Activated T-helper 1 cell treated with anti-CD3 and anti-CD28 coated beads, Interleukin-12 subunit alpha, Interleukin-12 subunit beta, Interleukin-2, Interleukin-4 antibody, amounts not matched to agents 30 ng/mL and 10 ng/mL and 1 ng/mL, durations not matched to agents 14 hours and 24 hours and 36 hours (primary cell): ENCODE results near the gene PIMREG. TPM values are rescaled to one million over a fixed set of nuclear protein-coding genes. Genes with fewer than 3 reads are reported as not detected.

ENCODE experiments used
- DNase-seq: peaks from one replicate; pipeline ENCODE4 v3.0.0; 2021; ENCODE audit warnings: low spot score
- H3K27ac Mint-ChIP-seq: one replicate; pipeline ENCODE4 v1.8.0; 2021; ENCODE audit warnings: mild to moderate bottlenecking, mixed read lengths
- H3K27me3 Mint-ChIP-seq: one replicate; pipeline ENCODE4 v1.8.0; 2022; ENCODE audit warnings: mild to moderate bottlenecking, moderate library complexity, mixed read lengths; ENCODE audit not compliant: insufficient read depth
- H3K36me3 Mint-ChIP-seq: one replicate; pipeline ENCODE4 v1.8.0; 2021; ENCODE audit warnings: low read depth, mixed read lengths
- H3K4me1 Mint-ChIP-seq: one replicate; pipeline ENCODE4 v1.8.0; 2021; ENCODE audit warnings: low read depth, mixed read lengths
- H3K4me3 Mint-ChIP-seq: one replicate; pipeline ENCODE4 v1.8.0; 2021; ENCODE audit warnings: mild to moderate bottlenecking, moderate library complexity, mixed read lengths
- H3K9me3 Mint-ChIP-seq: one replicate; pipeline ENCODE4 v1.8.0; 2021; ENCODE audit warnings: mixed read lengths
- intact Hi-C: fragments of 100-400 bp; cut with micrococcal nuclease; formaldehyde crosslinking; loops from one replicate; pipeline ENCODE4 v1.15.1; 2024
- total RNA-seq: library from RNA; stranded (reverse); gene quantifications from 2 replicates; pipeline ENCODE4 v1.2.3, GENCODE V29; 2022

The PIMREG gene, protein sequence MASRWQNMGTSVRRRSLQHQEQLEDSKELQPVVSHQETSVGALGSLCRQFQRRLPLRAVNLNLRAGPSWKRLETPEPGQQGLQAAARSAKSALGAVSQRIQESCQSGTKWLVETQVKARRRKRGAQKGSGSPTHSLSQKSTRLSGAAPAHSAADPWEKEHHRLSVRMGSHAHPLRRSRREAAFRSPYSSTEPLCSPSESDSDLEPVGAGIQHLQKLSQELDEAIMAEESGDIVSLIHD
- 6.8 and 8.0 TPM in 2 replicates for total RNA-seq

DNA sequence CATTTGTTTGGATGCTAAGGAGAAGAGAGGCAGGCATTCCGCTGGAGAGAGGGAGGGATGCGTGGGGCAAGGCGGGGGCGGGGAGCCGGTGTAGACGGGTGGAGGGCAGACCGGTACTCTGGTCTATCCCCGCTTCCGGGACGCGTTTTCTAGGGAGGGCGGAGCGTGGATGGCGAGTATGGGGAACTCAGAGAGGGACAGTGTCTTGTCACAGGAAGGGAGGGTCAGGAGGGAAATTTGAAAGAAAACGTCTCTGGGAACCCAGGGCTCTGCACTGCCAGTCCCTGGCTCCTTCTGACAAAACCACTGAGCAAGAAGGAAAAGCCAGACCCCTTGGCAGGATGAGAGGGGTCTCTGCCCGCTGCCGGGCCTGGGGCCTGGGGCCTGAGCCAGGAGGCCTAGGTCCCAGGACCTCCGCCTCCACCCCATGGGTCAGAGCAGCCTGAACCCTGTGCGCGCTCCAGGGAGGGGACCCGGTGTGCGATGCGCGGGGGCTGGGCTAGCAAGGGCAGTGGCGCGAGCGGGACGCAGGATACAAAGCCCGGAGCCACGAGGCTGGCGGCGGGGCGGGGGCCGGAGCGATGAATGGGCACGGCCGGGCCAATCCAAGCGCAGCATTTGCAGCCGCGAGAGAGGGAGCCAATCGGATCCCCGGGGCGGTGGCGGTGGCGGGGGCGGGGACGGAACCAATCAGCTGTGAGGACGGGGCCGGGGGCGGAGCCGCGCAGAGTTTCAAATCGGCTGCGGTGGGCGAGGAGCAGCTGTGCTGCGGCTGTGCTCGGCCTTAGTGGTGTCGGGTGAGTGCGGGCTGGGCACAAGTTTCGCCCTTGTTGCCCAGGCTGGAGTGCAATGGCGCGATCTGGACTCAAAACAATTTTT lies at the start of gene PIMREG:
TSS of gene PIMREG (plus strand) at position 764 of the 879 bp plus-strand sequence. CDS start 656 bp downstream, outside the sequence.
- peak; percentile 91 for DNase-seq
- peaks cover 14% of the 10 kb centered on the region for H3K4me1 Mint-ChIP-seq
- intact Hi-C loops: loop anchor here (1.0 to 10.0 kb wide), 4 partner anchors 17 to 958 kb away; partner anchors contain the start of genes DERL2, KIAA0753, MIS12 and TMEM256
- H3K27me3 Mint-ChIP-seq: peaks cover 32% of the 10 kb centered on the region
- H3K4me3 Mint-ChIP-seq: peak within 1 kb of the TSS; percentile 95
- H3K36me3 Mint-ChIP-seq: peaks cover 5% of the 10 kb centered on the region
- no peaks in the 10 kb centered on the region for H3K9me3 Mint-ChIP-seq
- H3K27ac Mint-ChIP-seq: peak within 1 kb of the TSS; percentile 97

DNA sequence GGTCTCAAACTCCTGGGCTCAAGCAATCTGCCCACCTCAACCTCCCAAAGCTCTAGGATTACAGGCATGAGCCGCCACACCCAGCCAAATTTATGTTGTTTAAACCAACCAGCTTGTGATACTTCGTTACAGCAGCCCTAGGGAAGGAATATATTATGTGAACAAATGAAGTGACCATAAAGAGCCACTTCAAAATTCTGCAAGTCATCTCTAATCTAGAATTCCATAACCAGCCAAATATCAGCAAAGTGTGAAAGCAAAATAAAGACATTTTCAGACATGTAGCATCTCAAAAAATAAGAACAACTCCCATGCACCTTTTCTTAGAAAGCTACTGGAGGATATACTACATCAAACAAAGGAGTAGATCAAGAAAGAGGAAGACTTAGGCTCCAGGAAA lies 45.3 kb upstream of the PIMREG start:
- H3K27ac Mint-ChIP-seq: no peak overlapping the region
- H3K36me3 Mint-ChIP-seq: no peaks in the 10 kb centered on the region
- H3K4me3 Mint-ChIP-seq: no peak overlapping the region
- no peaks in the 10 kb centered on the region for H3K4me1 Mint-ChIP-seq
- peaks cover 2% of the 10 kb centered on the region for H3K9me3 Mint-ChIP-seq
- DNase-seq: no peak
- intact Hi-C loops: no loop called here
- no peaks in the 10 kb centered on the region for H3K27me3 Mint-ChIP-seq

DNA sequence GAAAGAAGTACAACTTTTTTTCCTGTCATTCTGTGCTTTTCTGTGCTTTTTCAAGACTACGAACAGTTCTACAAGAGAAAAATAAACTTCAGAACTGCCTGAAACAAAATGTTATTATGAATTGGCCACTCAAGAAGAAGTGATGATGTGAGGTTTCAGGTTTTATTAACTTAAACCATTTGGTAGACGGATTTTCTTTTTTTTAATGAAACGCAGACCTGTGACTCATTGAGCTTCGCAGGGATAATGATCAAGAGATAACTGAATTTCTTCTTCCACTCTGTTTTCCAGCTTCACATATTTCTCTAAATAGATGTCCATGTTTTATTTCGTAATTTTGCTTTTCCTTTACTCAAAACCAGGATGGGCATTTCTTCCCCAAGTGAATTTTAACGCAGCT lies 42.0 kb upstream of the PIMREG start:
- intact Hi-C loops: no loop called here

DNA sequence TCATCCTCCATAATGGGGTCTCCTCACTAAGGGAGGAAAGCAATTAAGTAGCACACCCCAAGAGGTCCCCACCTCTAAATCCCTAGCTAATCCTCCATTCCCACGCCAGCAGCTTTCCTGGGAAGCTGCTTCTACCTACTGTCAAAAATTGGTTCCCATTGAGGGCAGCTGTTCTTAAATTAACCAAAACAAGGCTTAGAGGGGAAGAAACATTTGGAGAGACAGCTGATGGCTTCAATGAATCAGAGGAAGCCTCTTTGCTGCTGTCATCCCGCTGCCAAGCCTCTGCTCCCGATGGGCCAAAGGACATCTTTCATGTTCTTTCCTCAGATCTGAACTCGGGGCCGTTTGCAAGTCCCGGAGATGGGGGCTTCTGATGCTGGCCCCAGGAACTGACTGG lies 36.0 kb upstream of the PIMREG start:
- no peak for DNase-seq
- H3K4me3 Mint-ChIP-seq: no peak overlapping the region
- no peaks in the 10 kb centered on the region for H3K36me3 Mint-ChIP-seq
- intact Hi-C loops: no loop called here
- H3K9me3 Mint-ChIP-seq: no peaks in the 10 kb centered on the region
- H3K4me1 Mint-ChIP-seq: no peaks in the 10 kb centered on the region
- peaks cover 14% of the 10 kb centered on the region for H3K27me3 Mint-ChIP-seq
- H3K27ac Mint-ChIP-seq: no peak overlapping the region

More for the DNA sequence above, 42.0 kb upstream of the PIMREG start:
- Mint-ChIP-seq H3K27ac (no peak overlapping the region), H3K4me3 (no peak overlapping the region), H3K27me3 (peaks cover 2% of the 10 kb centered on the region), H3K4me1 (no peaks in the 10 kb centered on the region), H3K9me3 (peaks cover 2% of the 10 kb centered on the region), H3K36me3 (no peaks in the 10 kb centered on the region)
- no peak for DNase-seq

DNA sequence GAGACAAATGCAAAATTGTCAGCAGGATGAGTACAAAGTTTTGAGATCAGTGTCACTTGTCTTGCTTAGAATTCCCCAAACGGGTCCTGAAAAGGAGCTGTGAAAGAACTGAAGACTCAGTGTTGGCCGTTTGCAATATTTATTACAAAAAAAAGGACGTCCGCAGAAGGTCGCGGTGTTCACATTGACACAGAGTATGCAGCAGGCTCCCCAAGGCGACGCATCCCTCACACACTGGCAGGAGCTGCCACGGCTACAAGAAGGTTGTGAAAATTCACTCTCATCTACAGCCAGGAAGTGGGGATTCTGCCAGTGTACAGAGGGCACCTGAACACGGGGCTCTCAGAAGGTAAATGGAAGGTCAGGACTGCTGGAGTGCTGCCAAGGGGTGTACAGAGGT lies 35.5 kb upstream of the PIMREG start:
- Mint-ChIP-seq H3K9me3 (no peaks in the 10 kb centered on the region), H3K4me1 (no peaks in the 10 kb centered on the region), H3K27ac (no peak overlapping the region), H3K36me3 (no peaks in the 10 kb centered on the region), H3K27me3 (peaks cover 15% of the 10 kb centered on the region), H3K4me3 (no peak overlapping the region)
- no peak for DNase-seq
- intact Hi-C loops: no loop called here

DNA sequence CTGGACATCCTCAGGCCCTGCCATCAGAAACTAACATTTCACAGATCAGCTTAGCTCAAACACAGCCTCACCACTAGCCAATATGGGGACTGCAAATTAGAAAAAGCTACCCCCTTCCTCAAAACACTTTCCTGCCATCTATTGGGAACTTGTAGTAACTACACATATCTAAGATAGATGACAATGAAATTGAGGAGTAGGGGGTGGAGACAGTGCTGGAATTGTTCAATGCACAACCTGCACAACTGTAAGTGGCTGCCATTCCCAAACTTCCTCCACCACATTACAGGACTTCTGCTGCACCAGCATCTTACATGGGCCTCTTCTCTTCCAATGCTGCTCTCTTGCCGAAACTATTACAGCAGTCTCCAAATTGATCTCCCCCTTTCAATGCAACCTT lies 31.2 kb upstream of the PIMREG start:
- no peak overlapping the region for H3K27ac Mint-ChIP-seq
- intact Hi-C loops: no loop called here
- H3K4me1 Mint-ChIP-seq: no peaks in the 10 kb centered on the region
- DNase-seq: no peak
- H3K27me3 Mint-ChIP-seq: peaks cover 20% of the 10 kb centered on the region
- no peaks in the 10 kb centered on the region for H3K36me3 Mint-ChIP-seq
- H3K9me3 Mint-ChIP-seq: no peaks in the 10 kb centered on the region
- no peak overlapping the region for H3K4me3 Mint-ChIP-seq

DNA sequence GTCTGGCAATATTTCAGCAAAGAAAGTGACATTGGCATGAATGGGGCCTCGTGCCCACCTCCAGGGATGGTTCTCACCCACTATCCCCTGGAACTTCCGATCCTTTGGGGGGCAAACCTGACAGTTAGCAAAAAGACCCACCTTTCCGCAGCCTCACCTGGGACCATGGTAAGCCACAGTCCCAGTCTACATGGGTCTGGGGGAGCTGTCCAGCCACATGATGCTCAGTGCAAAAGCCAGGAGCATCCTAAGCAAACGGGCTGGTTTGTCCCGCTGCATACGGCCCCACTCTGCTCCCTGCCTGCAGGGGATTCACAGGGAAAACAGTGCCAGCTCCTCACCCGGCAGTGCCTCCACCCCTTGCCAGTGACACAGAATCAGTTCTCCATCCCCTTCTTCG lies 28.6 kb upstream of the PIMREG start:
- peaks cover 23% of the 10 kb centered on the region for H3K27me3 Mint-ChIP-seq
- intact Hi-C loops: no loop called here
- H3K36me3 Mint-ChIP-seq: no peaks in the 10 kb centered on the region
- no peaks in the 10 kb centered on the region for H3K9me3 Mint-ChIP-seq
- H3K27ac Mint-ChIP-seq: no peak overlapping the region
- DNase-seq: no peak
- H3K4me1 Mint-ChIP-seq: no peaks in the 10 kb centered on the region
- H3K4me3 Mint-ChIP-seq: no peak overlapping the region

DNA sequence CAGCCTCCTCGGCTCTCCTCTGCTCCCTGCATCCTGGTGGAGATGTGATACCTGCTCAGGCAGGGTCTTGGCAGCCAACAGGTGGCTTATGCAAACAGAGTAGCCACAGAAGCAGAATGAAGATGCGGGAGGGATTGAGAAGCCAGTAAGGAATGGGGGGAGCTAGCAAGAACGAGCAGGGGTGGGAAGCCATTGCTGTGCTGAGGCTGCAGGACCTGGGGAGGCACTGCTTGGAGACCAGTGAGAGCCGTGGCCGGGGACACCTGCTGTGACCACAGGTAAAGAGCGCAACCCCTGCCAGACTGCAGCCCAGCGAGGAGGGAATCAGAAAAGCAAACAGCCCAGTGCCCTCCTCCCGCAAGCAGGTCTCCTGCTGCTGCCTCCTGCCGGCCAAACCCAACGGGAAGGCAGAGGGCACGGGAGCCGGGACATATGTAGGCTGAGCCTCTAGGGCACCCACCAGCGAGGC lies 24.0 kb upstream of the PIMREG start:
- Mint-ChIP-seq H3K4me3 (no peak overlapping the region), H3K27me3 (peaks cover 41% of the 10 kb centered on the region), H3K4me1 (no peaks in the 10 kb centered on the region), H3K9me3 (no peaks in the 10 kb centered on the region), H3K36me3 (no peaks in the 10 kb centered on the region), H3K27ac (no peak overlapping the region)
- no peak for DNase-seq
- intact Hi-C loops: loop anchor here (5.0 kb wide), 1 partner anchor 713 kb away; no protein-coding TSS in a partner anchor

DNA sequence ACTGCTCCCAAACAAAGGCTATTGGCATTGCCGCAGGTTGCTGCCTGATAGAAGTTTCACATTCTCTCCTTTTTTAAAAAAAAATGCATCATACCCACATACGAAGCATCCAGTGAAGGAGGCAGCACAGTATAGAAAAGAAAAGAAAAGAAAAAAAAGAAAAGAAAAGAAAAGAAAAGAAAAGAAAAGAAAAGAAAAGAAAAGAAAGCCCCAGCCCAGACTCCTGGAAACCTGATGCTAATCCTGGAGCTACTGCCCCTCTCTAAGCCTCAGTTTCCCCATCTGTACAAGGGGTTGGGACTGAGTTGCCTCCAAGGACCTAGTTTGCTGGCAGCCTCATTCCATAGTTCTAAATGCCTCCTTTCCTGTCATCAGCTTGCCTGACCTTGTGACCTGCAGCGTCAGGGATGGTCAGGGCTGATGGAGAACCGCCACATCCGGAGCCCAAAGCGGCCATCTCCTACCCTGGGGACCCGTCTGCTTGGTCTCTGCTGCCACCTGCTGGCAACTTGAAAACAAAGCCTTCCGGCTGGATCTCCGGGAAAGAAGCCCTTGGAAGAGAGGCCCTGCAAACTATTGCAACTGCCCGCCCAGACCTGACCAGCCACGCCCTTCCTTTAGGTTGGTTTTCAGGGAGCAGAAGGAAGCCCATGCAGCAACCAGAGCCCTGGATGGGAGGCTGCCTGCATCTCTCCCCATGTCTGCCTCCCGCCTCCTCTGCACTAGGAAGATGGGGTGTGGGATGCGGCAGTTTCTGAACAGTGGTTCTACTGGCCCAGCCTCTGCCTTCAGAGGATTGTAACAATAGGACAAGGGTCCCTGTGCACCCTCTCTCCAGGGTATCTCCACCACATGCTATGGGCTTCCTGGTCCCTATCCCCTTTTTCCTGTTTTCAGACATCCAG lies 22.3 kb upstream of the PIMREG start:
- peak overlapping the region; percentile 34 for H3K27ac Mint-ChIP-seq
- H3K36me3 Mint-ChIP-seq: no peaks in the 10 kb centered on the region
- intact Hi-C loops: loop anchor here (1.0 to 5.0 kb wide), 3 partner anchors 715 to 835 kb away; no protein-coding TSS in a partner anchor

DNA sequence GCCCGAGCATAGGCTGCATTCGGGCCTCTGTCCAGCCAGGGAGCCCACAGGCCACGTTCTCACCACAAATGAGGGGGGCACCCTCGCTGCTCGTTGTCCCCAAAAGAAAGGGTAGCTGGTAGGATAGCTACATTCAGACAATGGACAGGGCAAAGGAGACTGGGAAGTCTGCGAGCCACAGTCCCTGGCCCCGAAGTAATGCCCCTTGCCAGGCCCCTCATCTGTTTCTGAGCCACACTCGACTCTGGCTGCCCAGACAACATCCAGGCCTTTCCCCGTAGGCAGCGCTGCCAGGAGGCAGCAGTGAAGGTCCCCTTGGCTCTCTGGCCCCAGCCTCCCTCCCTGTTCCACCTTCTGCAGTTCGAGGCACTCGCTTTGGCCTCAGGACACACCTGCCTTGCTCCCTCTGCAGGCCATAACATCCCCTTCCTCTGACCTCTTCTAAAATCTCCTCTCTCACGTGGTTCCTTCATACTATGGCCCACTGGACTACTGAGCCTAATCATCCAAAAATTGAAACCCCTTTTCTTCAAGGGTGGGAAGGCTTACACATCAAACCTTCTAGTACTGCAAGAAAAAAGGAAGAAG lies 21.5 kb upstream of the PIMREG start:
- Mint-ChIP-seq H3K36me3 (no peaks in the 10 kb centered on the region), H3K27ac (no peak overlapping the region), H3K4me3 (no peak overlapping the region), H3K4me1 (peaks cover 10% of the 10 kb centered on the region), H3K9me3 (no peaks in the 10 kb centered on the region), H3K27me3 (peaks cover 50% of the 10 kb centered on the region)
- DNase-seq: no peak
- intact Hi-C loops: loop anchor here (1.0 to 5.0 kb wide), 3 partner anchors 715 to 835 kb away; no protein-coding TSS in a partner anchor

More for the DNA sequence above, 22.3 kb upstream of the PIMREG start:
- Mint-ChIP-seq H3K4me1 (peaks cover 2% of the 10 kb centered on the region), H3K9me3 (no peaks in the 10 kb centered on the region), H3K4me3 (no peak overlapping the region), H3K27me3 (peaks cover 50% of the 10 kb centered on the region)
- DNase-seq: peak; percentile 48

DNA sequence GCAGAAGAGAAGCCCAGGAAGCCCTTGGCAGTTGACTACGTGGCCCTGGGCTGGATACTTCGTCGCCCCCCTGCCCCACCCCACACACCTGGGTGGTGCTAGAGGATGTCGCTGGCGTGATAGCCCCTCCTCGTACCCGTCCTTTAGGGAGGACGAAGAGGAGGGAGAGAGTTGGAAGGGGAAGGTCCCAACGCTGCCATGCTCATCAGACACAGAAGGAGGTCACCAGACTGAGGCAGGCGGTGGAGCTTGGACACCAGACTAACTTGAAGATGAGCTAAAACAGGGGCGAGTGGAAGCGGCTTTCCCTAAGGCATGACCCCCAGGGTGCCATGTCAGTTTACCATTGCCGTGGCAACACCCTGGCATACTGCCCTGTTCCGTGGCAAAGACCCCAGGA lies 20.3 kb upstream of the PIMREG start:
- intact Hi-C loops: loop anchor here (5.0 kb wide), 1 partner anchor 717 kb away; no protein-coding TSS in a partner anchor
- Mint-ChIP-seq H3K36me3 (no peaks in the 10 kb centered on the region), H3K4me1 (peaks cover 19% of the 10 kb centered on the region), H3K4me3 (no peak overlapping the region), H3K27me3 (peaks cover 50% of the 10 kb centered on the region), H3K27ac (no peak overlapping the region), H3K9me3 (no peaks in the 10 kb centered on the region)
- no peak for DNase-seq

DNA sequence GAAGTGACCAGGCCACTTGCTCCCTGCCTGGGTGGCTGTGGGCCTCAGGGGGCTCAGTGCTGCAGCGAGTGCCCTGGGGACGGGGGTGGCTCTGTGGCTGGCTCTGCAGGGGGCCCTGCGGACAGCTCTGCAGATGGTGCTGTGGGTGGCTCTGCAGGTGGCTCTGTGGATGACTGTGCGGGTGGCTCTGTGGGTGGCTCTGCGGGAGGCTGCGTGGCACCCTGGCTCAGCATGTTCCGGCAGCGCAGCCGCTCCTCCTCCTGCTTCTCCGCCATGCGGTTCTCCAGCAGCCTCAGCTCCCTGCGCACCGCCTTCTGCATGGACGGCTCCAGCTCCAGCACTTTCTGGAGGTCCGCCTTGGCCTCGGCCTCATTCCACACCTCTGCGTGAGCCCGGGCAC lies 18.8 kb upstream of the PIMREG start:
- peaks cover 3% of the 10 kb centered on the region for H3K36me3 Mint-ChIP-seq
- peaks cover 50% of the 10 kb centered on the region for H3K27me3 Mint-ChIP-seq
- no peak for DNase-seq
- intact Hi-C loops: no loop called here
- peaks cover 19% of the 10 kb centered on the region for H3K4me1 Mint-ChIP-seq
- no peak overlapping the region for H3K4me3 Mint-ChIP-seq
- H3K27ac Mint-ChIP-seq: no peak overlapping the region
- peaks cover 5% of the 10 kb centered on the region for H3K9me3 Mint-ChIP-seq
